22Rv1 (cell line): ENCODE data around the gene NSG1.

Source experiments
- ZFX ChIP-seq: fragments of 450-650 bp; IDR thresholded peaks from 2 replicates; pipeline ENCODE4 v1.6.1; 2017; ENCODE audit warnings: antibody characterized with exemption, borderline replicate concordance
- TF ChIP-seq, protein P1 (sequence below): fragments of 450-650 bp; IDR thresholded peaks from 2 replicates; pipeline ENCODE4 v1.5.1; 2017; ENCODE audit warnings: mild to moderate bottlenecking

DNA sequence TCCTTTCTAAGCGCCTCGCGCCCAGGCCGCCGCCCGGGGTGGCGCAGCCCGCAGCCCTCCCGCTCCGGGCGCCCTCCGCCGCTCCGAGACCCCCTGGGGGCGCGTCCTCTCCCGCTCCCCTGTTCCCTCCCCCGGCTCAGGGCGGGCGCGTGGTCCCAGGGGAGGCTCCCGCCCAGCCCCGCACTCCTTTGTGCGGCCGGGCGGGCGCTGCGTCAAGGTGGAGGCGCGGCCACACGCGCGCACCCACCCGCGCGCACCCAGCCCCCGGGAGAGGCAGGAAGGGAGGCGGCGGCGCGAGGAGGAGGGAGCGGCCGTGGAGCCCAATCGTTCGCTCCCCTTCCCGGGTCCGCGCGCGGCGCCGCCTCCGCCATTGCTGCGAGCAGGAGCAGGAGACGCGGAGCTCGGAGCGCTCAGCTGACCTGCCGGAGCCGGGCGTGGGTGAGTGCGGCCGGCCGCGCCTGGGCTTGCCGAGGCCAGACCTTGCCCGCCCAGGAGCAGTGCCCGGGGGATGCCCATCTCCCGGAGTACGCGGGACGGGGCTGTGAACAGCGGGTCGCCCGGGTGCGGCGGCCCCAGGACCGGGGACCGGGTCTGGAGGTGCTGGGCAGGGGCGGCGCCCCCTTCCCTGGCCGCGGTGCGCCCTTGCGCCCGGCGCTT, at the start of gene NSG1:
- TF ChIP-seq, protein P1, sequence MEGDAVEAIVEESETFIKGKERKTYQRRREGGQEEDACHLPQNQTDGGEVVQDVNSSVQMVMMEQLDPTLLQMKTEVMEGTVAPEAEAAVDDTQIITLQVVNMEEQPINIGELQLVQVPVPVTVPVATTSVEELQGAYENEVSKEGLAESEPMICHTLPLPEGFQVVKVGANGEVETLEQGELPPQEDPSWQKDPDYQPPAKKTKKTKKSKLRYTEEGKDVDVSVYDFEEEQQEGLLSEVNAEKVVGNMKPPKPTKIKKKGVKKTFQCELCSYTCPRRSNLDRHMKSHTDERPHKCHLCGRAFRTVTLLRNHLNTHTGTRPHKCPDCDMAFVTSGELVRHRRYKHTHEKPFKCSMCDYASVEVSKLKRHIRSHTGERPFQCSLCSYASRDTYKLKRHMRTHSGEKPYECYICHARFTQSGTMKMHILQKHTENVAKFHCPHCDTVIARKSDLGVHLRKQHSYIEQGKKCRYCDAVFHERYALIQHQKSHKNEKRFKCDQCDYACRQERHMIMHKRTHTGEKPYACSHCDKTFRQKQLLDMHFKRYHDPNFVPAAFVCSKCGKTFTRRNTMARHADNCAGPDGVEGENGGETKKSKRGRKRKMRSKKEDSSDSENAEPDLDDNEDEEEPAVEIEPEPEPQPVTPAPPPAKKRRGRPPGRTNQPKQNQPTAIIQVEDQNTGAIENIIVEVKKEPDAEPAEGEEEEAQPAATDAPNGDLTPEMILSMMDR: no peak
- no peak for TF ChIP-seq ZFX
